ENCODE data around the gene COLEC12. TPM values are rescaled to one million over a fixed set of nuclear protein-coding genes. Genes with fewer than 3 reads are reported as not detected.

Gene COLEC12
- total RNA-seq, 4 donors from 2014 or later = 2.1 to 6.2 (median 5.2) TPM

DNA sequence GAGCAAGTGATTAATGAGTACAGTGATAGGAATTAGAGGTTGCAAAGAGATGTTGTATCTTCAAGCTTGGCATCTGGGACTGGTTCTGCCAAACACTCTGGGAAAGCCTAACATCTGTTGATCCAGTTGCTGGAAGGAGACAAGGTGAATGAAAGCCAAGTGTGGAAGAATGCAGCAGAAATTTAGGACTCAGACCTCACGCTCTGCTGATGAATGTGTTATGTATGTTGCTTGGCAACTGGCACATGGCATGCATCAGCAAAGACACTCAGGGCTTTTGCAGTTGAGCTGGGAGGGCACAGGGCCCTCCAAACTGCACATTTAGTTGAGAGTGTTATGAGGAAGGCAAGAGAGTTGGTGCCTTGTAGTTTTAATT lies 105.5 kb downstream of the COLEC12 start:
- 21% methylated on average over 1 of the region's 1 CpG for WGBS
- peaks cover 43% of the 10 kb centered on the region for H3K4me1 ChIP-seq
- no peaks in the 10 kb centered on the region for H3K36me3 ChIP-seq
- H3K27me3 ChIP-seq = no peaks in the 10 kb centered on the region
- no peaks in the 10 kb centered on the region for H3K9me3 ChIP-seq
- TF ChIP-seq EP300 (IDR thresholded peaks at IDR 0.05) (no peak), POLR2AphosphoS5 (IDR thresholded peaks at IDR 0.05) (peak in 1 of 3 donors; percentile 64)
- no peak for DNase-seq (ENCODE audit: low spot score in 2 of 2)
- H3K27ac ChIP-seq = peak overlapping the region; percentile 69
- H3K4me3 ChIP-seq = no peak overlapping the region

DNA sequence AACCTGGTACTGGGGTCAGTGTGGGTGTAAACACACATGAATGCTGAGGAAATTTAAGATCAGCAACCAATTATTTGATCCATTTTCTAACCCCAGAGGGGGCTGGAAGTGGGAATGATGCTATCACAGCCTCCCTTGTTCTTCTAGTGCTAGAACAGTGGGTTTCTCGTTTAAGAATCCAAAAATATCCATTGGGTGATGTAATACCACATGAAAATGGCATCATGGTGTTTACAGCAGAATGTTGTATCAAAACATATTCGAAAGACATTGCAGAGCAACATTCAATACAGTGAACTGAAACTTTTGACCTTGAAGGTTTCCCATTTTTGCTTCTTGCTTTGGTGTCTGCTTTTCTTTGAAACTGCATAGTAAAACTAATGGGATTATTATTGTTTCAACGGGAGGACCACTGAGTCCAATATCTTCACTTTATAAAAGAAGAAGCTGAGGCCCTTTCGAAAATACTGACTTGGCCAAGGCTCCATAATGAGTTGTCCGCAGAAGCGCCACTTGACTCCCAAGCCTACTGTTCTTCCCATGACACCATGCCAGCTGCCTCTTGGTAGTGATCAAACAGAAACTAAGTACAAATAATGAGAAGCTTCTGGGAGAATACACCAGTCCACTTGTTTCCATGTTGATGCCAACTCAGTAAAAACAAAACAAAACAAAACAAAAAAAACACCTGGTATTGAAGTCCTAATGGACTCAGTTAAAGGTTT lies 106.1 kb downstream of the COLEC12 start:
- WGBS = 59% methylated on average over 6 of the region's 6 CpGs
- Histone ChIP-seq H3K27me3 (no peaks in the 10 kb centered on the region), H3K4me1 (peaks cover 37% of the 10 kb centered on the region), H3K36me3 (no peaks in the 10 kb centered on the region), H3K27ac (no peak overlapping the region), H3K9me3 (no peaks in the 10 kb centered on the region), H3K4me3 (no peak overlapping the region)
- no peak for TF ChIP-seq EP300 (IDR thresholded peaks at IDR 0.05)
- no peak for TF ChIP-seq POLR2AphosphoS5 (IDR thresholded peaks at IDR 0.05)
- TF ChIP-seq POLR2A (IDR thresholded peaks at IDR 0.05) = no peak
- no peak for TF ChIP-seq CTCF (IDR thresholded peaks at IDR 0.05)
- no peak for DNase-seq (ENCODE audit: low spot score in 2 of 2)

GRCh38 chr18:393574-393957 lies 106.9 kb downstream of the COLEC12 start:
- peaks cover 30% of the 10 kb centered on the region for H3K4me1 ChIP-seq
- H3K9me3 ChIP-seq = no peaks in the 10 kb centered on the region
- no peak for DNase-seq (ENCODE audit: low spot score in 2 of 2)
- TF ChIP-seq CTCF (IDR thresholded peaks at IDR 0.05) = no peak
- TF ChIP-seq EP300 (IDR thresholded peaks at IDR 0.05) = no peak
- no peak for TF ChIP-seq POLR2A (IDR thresholded peaks at IDR 0.05)
- TF ChIP-seq POLR2AphosphoS5 (IDR thresholded peaks at IDR 0.05) = no peak
- no peaks in the 10 kb centered on the region for H3K27me3 ChIP-seq
- H3K36me3 ChIP-seq = no peaks in the 10 kb centered on the region
- no peak overlapping the region for H3K4me3 ChIP-seq
- H3K27ac ChIP-seq = no peak overlapping the region
- 83% methylated on average over 6 of the region's 6 CpGs for WGBS

GRCh38 chr18:392928-393573 lies 107.5 kb downstream of the COLEC12 start:
- no peak overlapping the region for H3K4me3 ChIP-seq
- no peak for DNase-seq (ENCODE audit: low spot score in 2 of 2)
- TF ChIP-seq POLR2A (IDR thresholded peaks at IDR 0.05) (no peak), POLR2AphosphoS5 (IDR thresholded peaks at IDR 0.05) (no peak), CTCF (IDR thresholded peaks at IDR 0.05) (no peak), EP300 (IDR thresholded peaks at IDR 0.05) (no peak)
- peaks cover 25% of the 10 kb centered on the region for H3K4me1 ChIP-seq
- H3K27me3 ChIP-seq = no peaks in the 10 kb centered on the region
- no peak overlapping the region for H3K27ac ChIP-seq
- 74% methylated on average over 6 of the region's 6 CpGs for WGBS
- no peaks in the 10 kb centered on the region for H3K9me3 ChIP-seq
- no peaks in the 10 kb centered on the region for H3K36me3 ChIP-seq

DNA sequence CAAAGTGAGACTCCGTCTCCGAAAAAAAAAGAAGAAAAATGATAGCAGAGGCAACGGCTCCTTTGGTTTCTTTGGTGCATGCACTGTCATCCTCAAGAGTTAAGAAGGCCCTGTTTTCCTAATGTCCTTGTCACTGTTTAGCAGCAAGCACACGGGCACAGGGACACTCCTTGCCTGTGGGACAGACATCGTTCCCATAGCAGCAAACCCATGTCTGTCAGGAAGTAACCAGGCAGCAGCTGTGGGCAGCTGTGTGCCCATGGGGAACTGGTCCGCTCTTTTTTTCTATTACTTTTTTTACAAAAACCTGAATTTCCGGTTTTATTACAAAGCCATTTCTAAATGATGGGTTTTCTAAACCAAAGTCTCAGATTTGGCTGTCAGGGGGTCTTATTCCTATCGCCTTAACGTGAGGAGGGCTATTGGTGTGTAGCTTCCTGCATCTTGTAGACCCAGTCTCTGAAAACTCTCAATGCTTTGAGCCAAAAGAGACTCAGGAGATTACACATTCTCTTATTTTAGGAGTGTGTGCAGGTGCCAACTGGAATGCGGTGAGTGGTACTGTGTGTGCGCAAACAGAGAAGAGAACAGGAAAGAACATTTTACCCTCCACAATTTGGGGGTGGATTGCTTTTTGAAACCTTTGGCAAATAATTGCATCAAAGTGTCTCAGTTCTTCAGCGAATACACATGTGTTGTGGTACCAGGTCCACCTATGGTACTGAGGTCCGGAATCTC lies 109.6 kb downstream of the COLEC12 start:
- H3K27ac ChIP-seq = no peak overlapping the region
- H3K4me1 ChIP-seq = peaks cover 19% of the 10 kb centered on the region
- no peak overlapping the region for H3K4me3 ChIP-seq
- no peaks in the 10 kb centered on the region for H3K36me3 ChIP-seq
- DNase-seq (ENCODE audit: low spot score in 2 of 2) = no peak
- WGBS = 84% methylated on average over 13 of the region's 13 CpGs
- no peaks in the 10 kb centered on the region for H3K27me3 ChIP-seq
- TF ChIP-seq POLR2AphosphoS5 (IDR thresholded peaks at IDR 0.05) = no peak
- no peaks in the 10 kb centered on the region for H3K9me3 ChIP-seq
